ENCODE measurements around the gene ERAP2.
"Not testable (repeated sequence)": the region's sequence is repeated elsewhere in the genome, so short reads cannot be mapped to it uniquely, and the experiment has no call there.

Gene ERAP2

GRCh38 chr5:96871686-96872085, 4.6 kb upstream of the ERAP2 start:
- Mint-ChIP-seq H3K27ac (peak overlapping the region; percentile 91), H3K4me3 (peak overlapping the region; percentile 61), H3K36me3 (ENCODE audit: low read depth) (peaks cover 3% of the 10 kb centered on the region), H3K4me1 (ENCODE audit: low read depth) (peaks cover 68% of the 10 kb centered on the region), H3K27me3 (ENCODE audit: low read depth) (no peaks in the 10 kb centered on the region), H3K9me3 (no peaks in the 10 kb centered on the region)
- DNase-seq (ENCODE audit: low spot score): no peak

GRCh38 chr5:96873449-96873848, 2.9 kb upstream of the ERAP2 start:
- no peak for DNase-seq (ENCODE audit: low spot score)
- Mint-ChIP-seq H3K27me3 (ENCODE audit: low read depth) (no peaks in the 10 kb centered on the region), H3K4me1 (ENCODE audit: low read depth) (peaks cover 70% of the 10 kb centered on the region), H3K27ac (peak overlapping the region; percentile 78), H3K36me3 (ENCODE audit: low read depth) (peaks cover 3% of the 10 kb centered on the region), H3K9me3 (no peaks in the 10 kb centered on the region), H3K4me3 (peak overlapping the region; percentile 44)

- H3K9me3 Mint-ChIP-seq: no peaks in the 10 kb centered on the region
- DNase-seq (ENCODE audit: low spot score): no peak
- peak overlapping the region; percentile 94 for H3K27ac Mint-ChIP-seq
- no peaks in the 10 kb centered on the region for H3K27me3 Mint-ChIP-seq (ENCODE audit: low read depth)
- H3K36me3 Mint-ChIP-seq (ENCODE audit: low read depth): peaks cover 7% of the 10 kb centered on the region
- H3K4me1 Mint-ChIP-seq (ENCODE audit: low read depth): peaks cover 62% of the 10 kb centered on the region
- peak overlapping the region; percentile 30 for H3K4me3 Mint-ChIP-seq
These were observed 1.7 kb upstream of the ERAP2 start for GRCh38 chr5:96874631-96875030.

GRCh38 chr5:96875791-96876291, 459 bp upstream of the ERAP2 start:
- Mint-ChIP-seq H3K4me1 (ENCODE audit: low read depth) (peaks cover 62% of the 10 kb centered on the region), H3K27ac (peak overlapping the region; percentile 94), H3K27me3 (ENCODE audit: low read depth) (no peaks in the 10 kb centered on the region), H3K4me3 (peak overlapping the region; percentile 95), H3K36me3 (ENCODE audit: low read depth) (peaks cover 19% of the 10 kb centered on the region), H3K9me3 (no peaks in the 10 kb centered on the region)
- DNase-seq (ENCODE audit: low spot score): peak; percentile 53

- Mint-ChIP-seq H3K4me1 (ENCODE audit: low read depth) (peaks cover 63% of the 10 kb centered on the region), H3K36me3 (ENCODE audit: low read depth) (peaks cover 31% of the 10 kb centered on the region), H3K27ac (peak overlapping the region; percentile 94), H3K4me3 (peak overlapping the region; percentile 95)
- not testable (repeated sequence) for H3K27me3 Mint-ChIP-seq (ENCODE audit: low read depth); DNase-seq (ENCODE audit: low spot score); H3K9me3 Mint-ChIP-seq
These were observed 723 bp downstream of the ERAP2 start for GRCh38 chr5:96876977-96877469.

- H3K27ac Mint-ChIP-seq: peak overlapping the region; percentile 17
- H3K4me3 Mint-ChIP-seq: peak overlapping the region; percentile 81
- H3K4me1 Mint-ChIP-seq (ENCODE audit: low read depth): peaks cover 65% of the 10 kb centered on the region
- no peak for DNase-seq (ENCODE audit: low spot score)
- H3K9me3 Mint-ChIP-seq: no peaks in the 10 kb centered on the region
- H3K27me3 Mint-ChIP-seq (ENCODE audit: low read depth): no peaks in the 10 kb centered on the region
- H3K36me3 Mint-ChIP-seq (ENCODE audit: low read depth): peaks cover 51% of the 10 kb centered on the region
These were observed 3.4 kb downstream of the ERAP2 start for GRCh38 chr5:96879665-96880064.

- DNase-seq (ENCODE audit: low spot score): no peak
- Mint-ChIP-seq H3K36me3 (ENCODE audit: low read depth) (peaks cover 60% of the 10 kb centered on the region), H3K27ac (peak overlapping the region; percentile 71), H3K4me3 (peak overlapping the region; percentile 81), H3K4me1 (ENCODE audit: low read depth) (peaks cover 66% of the 10 kb centered on the region), H3K9me3 (no peaks in the 10 kb centered on the region), H3K27me3 (ENCODE audit: low read depth) (no peaks in the 10 kb centered on the region)
These were observed 4.3 kb downstream of the ERAP2 start for GRCh38 chr5:96880444-96881164.

GRCh38 chr5:96881511-96882115, 5.3 kb downstream of the ERAP2 start:
- Mint-ChIP-seq H3K4me3 (peak overlapping the region; percentile 81), H3K27me3 (ENCODE audit: low read depth) (no peaks in the 10 kb centered on the region), H3K36me3 (ENCODE audit: low read depth) (peaks cover 70% of the 10 kb centered on the region), H3K4me1 (ENCODE audit: low read depth) (peaks cover 72% of the 10 kb centered on the region), H3K27ac (peak overlapping the region; percentile 71), H3K9me3 (no peaks in the 10 kb centered on the region)
- DNase-seq (ENCODE audit: low spot score): no peak

- Mint-ChIP-seq H3K9me3 (no peaks in the 10 kb centered on the region), H3K36me3 (ENCODE audit: low read depth) (peaks cover 78% of the 10 kb centered on the region), H3K27ac (peak overlapping the region; percentile 76), H3K27me3 (ENCODE audit: low read depth) (no peaks in the 10 kb centered on the region), H3K4me3 (peak overlapping the region; percentile 81), H3K4me1 (ENCODE audit: low read depth) (peaks cover 76% of the 10 kb centered on the region)
- DNase-seq (ENCODE audit: low spot score): no peak
These were observed 7.6 kb downstream of the ERAP2 start for GRCh38 chr5:96883871-96884270.

GRCh38 chr5:96884995-96885394, 8.7 kb downstream of the ERAP2 start:
- Mint-ChIP-seq H3K27me3 (ENCODE audit: low read depth) (no peaks in the 10 kb centered on the region), H3K4me3 (peak overlapping the region; percentile 81), H3K27ac (peak overlapping the region; percentile 92), H3K36me3 (ENCODE audit: low read depth) (peaks cover 80% of the 10 kb centered on the region), H3K9me3 (no peaks in the 10 kb centered on the region), H3K4me1 (ENCODE audit: low read depth) (peaks cover 75% of the 10 kb centered on the region)
- DNase-seq (ENCODE audit: low spot score): no peak

- Mint-ChIP-seq H3K27ac (peak overlapping the region; percentile 92), H3K9me3 (no peaks in the 10 kb centered on the region), H3K27me3 (ENCODE audit: low read depth) (no peaks in the 10 kb centered on the region), H3K36me3 (ENCODE audit: low read depth) (peaks cover 76% of the 10 kb centered on the region), H3K4me3 (peak overlapping the region; percentile 81), H3K4me1 (ENCODE audit: low read depth) (peaks cover 67% of the 10 kb centered on the region)
- peak; percentile 62 for DNase-seq (ENCODE audit: low spot score)
These were observed 9.4 kb downstream of the ERAP2 start for GRCh38 chr5:96885518-96886338.

GRCh38 chr5:96893342-96893741, 17.0 kb downstream of the ERAP2 start:
- Mint-ChIP-seq H3K4me1 (ENCODE audit: low read depth) (peaks cover 51% of the 10 kb centered on the region), H3K36me3 (ENCODE audit: low read depth) (peaks cover 73% of the 10 kb centered on the region), H3K27ac (peak overlapping the region; percentile 23), H3K4me3 (peak overlapping the region; percentile 7), H3K27me3 (ENCODE audit: low read depth) (no peaks in the 10 kb centered on the region), H3K9me3 (no peaks in the 10 kb centered on the region)
- DNase-seq (ENCODE audit: low spot score): no peak

- H3K4me3 Mint-ChIP-seq: peak overlapping the region; percentile 86
- DNase-seq (ENCODE audit: low spot score): peak; percentile 49
- peaks cover 48% of the 10 kb centered on the region for H3K4me1 Mint-ChIP-seq (ENCODE audit: low read depth)
- H3K27me3 Mint-ChIP-seq (ENCODE audit: low read depth): no peaks in the 10 kb centered on the region
- H3K9me3 Mint-ChIP-seq: no peaks in the 10 kb centered on the region
- peak overlapping the region; percentile 95 for H3K27ac Mint-ChIP-seq
- peaks cover 79% of the 10 kb centered on the region for H3K36me3 Mint-ChIP-seq (ENCODE audit: low read depth)
These were observed 20.0 kb downstream of the ERAP2 start for GRCh38 chr5:96896276-96896675.
